GM12872 (cell line): Measurements from ENCODE around the gene RERE.

Experiments
- TF ChIP-seq, protein P1 (sequence below): IDR thresholded peaks from 3 replicates; pipeline ENCODE4 v1.5.1; 2011; ENCODE audit warnings: low read depth, mild to moderate bottlenecking, low read length, moderate library complexity; ENCODE audit not compliant: insufficient read depth

Gene RERE

DNA sequence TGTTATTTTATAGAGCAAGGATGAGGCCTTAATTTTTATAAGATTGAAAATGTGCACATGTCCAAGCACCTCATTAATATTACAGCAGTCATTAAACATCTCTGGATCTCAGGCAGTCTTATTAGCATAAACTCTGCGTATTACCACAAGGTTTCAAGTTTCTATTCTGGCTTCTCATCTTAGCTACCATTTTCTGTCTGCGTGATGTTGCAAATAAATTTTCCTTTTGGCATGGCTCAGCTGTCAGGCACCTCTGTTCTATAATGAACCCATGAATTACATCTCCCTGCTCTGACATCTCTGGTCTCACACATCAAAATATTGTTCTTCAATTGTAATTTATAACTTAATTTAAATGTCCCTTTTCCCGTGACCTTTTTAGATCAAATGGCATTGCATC lies 343.1 kb downstream of the RERE start:
- TF ChIP-seq, protein P1, sequence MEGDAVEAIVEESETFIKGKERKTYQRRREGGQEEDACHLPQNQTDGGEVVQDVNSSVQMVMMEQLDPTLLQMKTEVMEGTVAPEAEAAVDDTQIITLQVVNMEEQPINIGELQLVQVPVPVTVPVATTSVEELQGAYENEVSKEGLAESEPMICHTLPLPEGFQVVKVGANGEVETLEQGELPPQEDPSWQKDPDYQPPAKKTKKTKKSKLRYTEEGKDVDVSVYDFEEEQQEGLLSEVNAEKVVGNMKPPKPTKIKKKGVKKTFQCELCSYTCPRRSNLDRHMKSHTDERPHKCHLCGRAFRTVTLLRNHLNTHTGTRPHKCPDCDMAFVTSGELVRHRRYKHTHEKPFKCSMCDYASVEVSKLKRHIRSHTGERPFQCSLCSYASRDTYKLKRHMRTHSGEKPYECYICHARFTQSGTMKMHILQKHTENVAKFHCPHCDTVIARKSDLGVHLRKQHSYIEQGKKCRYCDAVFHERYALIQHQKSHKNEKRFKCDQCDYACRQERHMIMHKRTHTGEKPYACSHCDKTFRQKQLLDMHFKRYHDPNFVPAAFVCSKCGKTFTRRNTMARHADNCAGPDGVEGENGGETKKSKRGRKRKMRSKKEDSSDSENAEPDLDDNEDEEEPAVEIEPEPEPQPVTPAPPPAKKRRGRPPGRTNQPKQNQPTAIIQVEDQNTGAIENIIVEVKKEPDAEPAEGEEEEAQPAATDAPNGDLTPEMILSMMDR: no peak

DNA sequence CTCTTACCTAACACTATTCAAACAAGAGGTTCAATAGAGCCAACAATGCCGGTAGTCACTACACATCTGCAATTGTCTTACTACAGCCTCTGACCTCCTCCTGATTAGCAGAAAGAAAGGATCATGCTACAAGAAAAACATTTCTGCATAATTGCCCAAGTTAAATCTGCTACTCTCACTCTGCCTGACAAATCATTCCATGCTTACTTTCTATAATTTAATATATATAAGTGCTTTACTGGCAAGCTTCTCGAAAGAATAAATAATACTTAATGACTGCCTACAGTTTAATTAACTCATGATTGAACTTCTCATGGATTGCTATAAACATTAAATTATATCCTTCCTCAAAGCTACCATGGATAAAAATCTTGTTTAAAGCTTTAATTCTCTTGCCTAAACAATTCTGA lies 343.5 kb downstream of the RERE start:
- TF ChIP-seq, protein P1: no peak

DNA sequence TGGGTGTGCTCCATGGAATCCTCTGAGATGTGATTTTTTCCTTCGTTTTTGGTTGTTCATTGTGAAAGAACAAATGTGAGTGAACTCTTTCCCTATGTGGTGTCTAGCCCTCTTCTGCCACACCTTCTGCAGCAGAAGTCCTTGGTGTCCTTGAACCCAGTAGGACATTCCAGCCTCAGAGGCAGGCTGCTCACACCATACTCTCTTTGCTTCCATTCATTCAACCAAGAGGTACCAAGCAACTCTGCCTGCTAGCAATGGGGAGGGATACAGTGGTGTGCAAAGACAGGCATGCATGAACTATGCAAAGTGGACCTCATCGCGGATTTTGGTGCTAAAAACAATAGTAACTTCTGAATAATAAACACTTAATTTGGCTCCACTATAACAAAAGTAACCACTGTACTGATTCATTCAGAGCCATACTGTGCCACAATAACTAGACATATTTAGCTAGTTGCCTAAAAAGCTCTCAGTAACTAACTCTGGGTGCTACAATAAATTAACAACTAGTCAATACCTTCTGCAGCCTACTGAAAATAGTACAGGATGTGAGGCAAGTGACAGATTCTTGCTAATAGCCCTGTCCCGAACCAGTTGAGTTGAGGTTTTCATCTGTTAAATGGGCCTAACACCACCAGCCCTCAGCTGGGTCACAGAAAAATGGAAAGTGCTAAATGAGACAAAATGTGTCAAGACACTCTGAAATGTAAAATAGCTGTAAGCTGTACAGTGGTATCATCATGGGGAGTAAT lies 344.1 kb downstream of the RERE start:
- TF ChIP-seq, protein P1: no peak

DNA sequence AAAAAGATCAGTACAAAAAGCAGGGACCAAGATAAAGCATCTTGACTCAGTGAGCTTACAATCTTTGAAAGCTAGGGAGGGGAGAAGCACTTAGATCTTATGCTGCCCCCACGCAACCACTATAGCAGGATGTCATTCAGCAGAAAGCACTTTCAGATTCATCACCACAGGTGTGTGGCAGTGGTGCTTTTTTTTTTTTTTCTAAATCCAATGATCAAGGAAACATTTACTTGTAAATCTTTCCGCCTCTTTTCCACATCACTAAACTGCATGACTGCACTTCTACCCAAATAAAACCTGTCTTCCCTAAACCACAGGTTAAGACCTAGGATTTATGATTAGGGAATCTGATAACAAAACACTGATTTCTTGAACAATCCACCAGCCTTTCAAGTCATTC lies 344.8 kb downstream of the RERE start:
- TF ChIP-seq, protein P1: 0 out of 3 replicates have a peak, but pooled peaks have one; percentile 2

DNA sequence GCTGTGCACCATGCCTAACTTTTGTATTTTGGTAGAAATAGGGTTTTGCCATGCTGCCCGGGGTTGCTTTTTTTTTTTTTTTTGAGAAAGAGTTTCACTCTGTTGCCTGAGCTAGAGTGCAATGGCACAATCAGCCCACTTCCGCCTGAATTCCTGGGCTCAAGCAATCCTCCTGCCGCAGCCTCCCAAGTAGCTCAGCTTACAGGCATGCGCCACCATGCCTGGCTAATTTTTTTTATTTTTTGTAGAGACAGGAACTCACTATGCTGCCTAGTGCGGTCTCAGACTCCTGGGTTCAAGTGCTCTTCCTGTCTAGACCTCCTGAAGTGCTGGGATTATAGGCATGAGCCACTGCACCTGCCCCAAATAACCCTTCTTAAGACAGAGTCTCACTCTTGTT lies 346.0 kb downstream of the RERE start:
- TF ChIP-seq, protein P1: no peak

DNA sequence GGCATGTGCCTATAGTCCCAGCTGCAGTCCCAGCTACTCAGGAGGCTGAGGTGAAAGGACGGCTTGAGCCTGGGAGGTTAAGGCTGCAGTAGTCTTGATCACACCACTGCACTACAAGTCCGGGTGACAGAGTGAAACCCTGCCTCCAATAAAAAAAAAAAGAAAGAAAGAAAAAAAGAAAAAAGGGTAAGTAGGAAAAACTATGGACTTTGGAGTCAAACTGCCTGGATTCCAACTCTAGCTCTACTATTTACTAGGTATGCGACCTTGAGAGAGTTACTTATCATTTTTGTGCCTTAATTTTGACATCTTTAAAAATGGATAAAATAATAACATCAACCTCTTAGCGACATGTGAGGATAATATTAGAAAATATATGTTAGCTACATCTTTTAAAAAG lies 348.7 kb downstream of the RERE start:
- TF ChIP-seq, protein P1: no peak

DNA sequence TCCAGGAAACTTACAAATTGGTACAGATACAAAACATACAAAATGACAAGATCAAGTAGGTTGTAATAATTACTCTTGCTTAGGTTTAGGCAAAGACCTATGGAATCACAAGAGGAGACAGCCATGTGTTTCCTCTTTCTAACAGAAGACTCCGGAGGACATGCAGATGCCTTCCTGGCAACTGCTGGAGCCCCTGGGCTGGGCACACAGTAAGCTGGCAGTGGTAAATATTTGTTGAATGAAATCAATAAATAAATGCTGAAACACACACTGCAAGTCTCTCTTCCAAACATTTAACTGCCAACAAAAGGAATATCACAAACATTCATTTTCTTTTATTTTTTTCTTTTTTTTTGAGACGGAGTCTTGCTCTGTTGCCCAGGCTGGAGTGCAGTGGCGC lies 350.1 kb downstream of the RERE start:
- TF ChIP-seq, protein P1: no peak
